ENCODE measurements around the gene CATSPERZ.

GRCh38 chr11:64305075-64305690 is 5.0 kb downstream of the CATSPERZ start, which contains the start of gene ESRRA:
- TF ChIP-seq POLR2A (IDR thresholded peaks at IDR 0.05; ENCODE audit: low read length) (no peak), GATA1 (IDR thresholded peaks at IDR 0.05; ENCODE audit: low read depth, low read length) (no peak)
